Thymus (tissue), 2 donors: Measurements from ENCODE around the gene MFSD6L. TPM values are rescaled to one million over a fixed set of nuclear protein-coding genes. Genes with fewer than 3 reads are reported as not detected.

Experiments
- polyA plus RNA-seq: library from polyadenylated mRNA; stranded (reverse); fragments of 200-250 nt; gene quantifications from one replicate; pipeline ENCODE4 v1.2.3, GENCODE V29; 2013
- total RNA-seq: library from RNA; stranded (reverse); fragments of 120-200 nt; gene quantifications from one replicate; pipeline ENCODE4 v1.2.4, GENCODE V29; 2013
- donor health status: healthy.

The MFSD6L gene
- total and polyA plus RNA-seq, 2 donors: 0.61 to 0.68 TPM

Other genes starting within 250 kb of the MFSD6L start
- 13.2 TPM for gene MYH10, start 168.6 kb downstream of the MFSD6L start, total RNA-seq
- 4.2 TPM for gene MYH10, start 168.6 kb downstream of the MFSD6L start, polyA plus RNA-seq
- not detected for gene CCDC42, start 54.5 kb downstream of the MFSD6L start, total RNA-seq
- gene CCDC42, start 54.5 kb downstream of the MFSD6L start, polyA plus RNA-seq: 0.25 TPM
- not detected for gene SPDYE4, start 40.8 kb downstream of the MFSD6L start, total RNA-seq
- gene SPDYE4, start 40.8 kb downstream of the MFSD6L start, polyA plus RNA-seq: 0.05 TPM
- gene PIK3R6, start 68.3 kb upstream of the MFSD6L start, total RNA-seq: 1.9 TPM
- gene PIK3R6, start 68.3 kb upstream of the MFSD6L start, polyA plus RNA-seq: 2.1 TPM
- gene PIK3R5, start 166.3 kb upstream of the MFSD6L start, total RNA-seq: 15.2 TPM
- 20.4 TPM for gene PIK3R5, start 166.3 kb upstream of the MFSD6L start, polyA plus RNA-seq
- gene NTN1, start 222.1 kb upstream of the MFSD6L start, total RNA-seq: 2.0 TPM
- 2.4 TPM for gene NTN1, start 222.1 kb upstream of the MFSD6L start, polyA plus RNA-seq